GM23338 (cell line): Measurements from ENCODE around the gene TPK1. TPM values are rescaled to one million over a fixed set of nuclear protein-coding genes. Genes with fewer than 3 reads are reported as not detected.

ENCODE experiments used
- ATAC-seq: fragments of 200-7000 bp; cut with Tn5 transposase; 3 replicates; pipeline ENCODE4 v1.9.1; 2020
- DNase-seq: peaks from one replicate; pipeline ENCODE4 v3.0.0-alpha.2; 2015; ENCODE audit warnings: low spot score
- H2AFZ ChIP-seq: fragments of 200-600 bp; sonication (generic); 2 replicates; pipeline ENCODE4 v1.8.0; 2016; ENCODE audit warnings: antibody characterized with exemption, mild to moderate bottlenecking, moderate library complexity
- H3F3A ChIP-seq: fragments of 200-600 bp; sonication (generic); replicated peaks from 2 replicates; pipeline ENCODE4 v1.8.0; 2017; ENCODE audit warnings: antibody characterized with exemption, mixed run types, low read depth
- H3K27ac ChIP-seq: fragments of 200-600 bp; sonication (generic); 2 replicates; pipeline ENCODE4 v1.6.1; 2016; ENCODE audit warnings: low read depth
- H3K27me3 ChIP-seq: fragments of 200-600 bp; sonication (generic); 2 replicates; pipeline ENCODE4 v1.8.0; 2016; ENCODE audit warnings: mild to moderate bottlenecking, mixed run types, moderate library complexity; ENCODE audit not compliant: insufficient read depth
- H3K36me3 ChIP-seq: fragments of 200-600 bp; sonication (generic); 2 replicates; pipeline ENCODE4 v1.8.0; 2016; ENCODE audit warnings: mild to moderate bottlenecking; ENCODE audit not compliant: insufficient read depth
- H3K4me1 ChIP-seq: fragments of 200-600 bp; sonication (generic); 2 replicates; pipeline ENCODE4 v1.8.0; 2016; ENCODE audit warnings: mild to moderate bottlenecking, moderate library complexity; ENCODE audit not compliant: insufficient read depth
- H3K4me2 ChIP-seq: fragments of 200-600 bp; sonication (generic); 2 replicates; pipeline ENCODE4 v1.7.1; 2017; ENCODE audit warnings: mixed run types
- H3K4me3 ChIP-seq: fragments of 200-600 bp; sonication (generic); 2 replicates; pipeline ENCODE4 v1.6.1; 2016; ENCODE audit warnings: mixed run types
- H3K79me2 ChIP-seq: fragments of 200-600 bp; sonication (generic); replicated peaks from 2 replicates; pipeline ENCODE4 v1.8.0; 2017; ENCODE audit warnings: mild to moderate bottlenecking; ENCODE audit not compliant: insufficient read depth
- H3K9me2 ChIP-seq: fragments of 200-600 bp; sonication (generic); 2 replicates; pipeline ENCODE4 v1.8.0; 2017; ENCODE audit not compliant: insufficient read depth
- H4K20me1 ChIP-seq: fragments of 200-600 bp; sonication (generic); replicated peaks from 2 replicates; pipeline ENCODE4 v1.8.0; 2017; ENCODE audit warnings: mild to moderate bottlenecking; ENCODE audit not compliant: insufficient read depth
- H3K27ac Mint-ChIP-seq: 2 replicates; pipeline ENCODE4 v1.8.0; 2020; ENCODE audit warnings: inconsistent platforms, mild to moderate bottlenecking, moderate library complexity, mixed read lengths
- H3K27me3 Mint-ChIP-seq: 3 replicates; pipeline ENCODE4 v1.8.0; 2022; ENCODE audit warnings: low read depth, mild to moderate bottlenecking, moderate library complexity, mixed read lengths, inconsistent platforms; ENCODE audit not compliant: insufficient read depth, poor library complexity
- H3K36me3 Mint-ChIP-seq: 3 replicates; pipeline ENCODE4 v1.8.0; 2021; ENCODE audit warnings: low read depth, mild to moderate bottlenecking, inconsistent platforms, moderate library complexity, mixed read lengths
- H3K4me1 Mint-ChIP-seq: 3 replicates; pipeline ENCODE4 v1.8.0; 2020; ENCODE audit warnings: mild to moderate bottlenecking, inconsistent platforms, mixed read lengths
- H3K4me3 Mint-ChIP-seq: 3 replicates; pipeline ENCODE4 v1.8.0; 2021; ENCODE audit warnings: moderate library complexity, mild to moderate bottlenecking, inconsistent platforms, mixed read lengths
- H3K9me3 Mint-ChIP-seq: 3 replicates; pipeline ENCODE4 v1.8.0; 2020; ENCODE audit warnings: moderate library complexity, mild to moderate bottlenecking, inconsistent platforms, mixed read lengths
- CREB1 ChIP-seq: fragments of 250-450 bp; sonication (Bioruptor Pico); IDR thresholded peaks from 2 replicates; pipeline ENCODE4 v1.5.0; 2020; ENCODE audit warnings: low read depth, mild to moderate bottlenecking, moderate library complexity
- CTCF ChIP-seq, 2 experiments: fragments of 200-600 bp in 1 of 2; sonication (generic) in 1 of 2; conservative IDR thresholded peaks; 2 replicates each; pipeline versions ENCODE4 v1.5.1 to v1.6.1; 2016 to 2017; ENCODE audit warnings: antibody characterized with exemption in 2 of 2, low read depth in 2 of 2, mild to moderate bottlenecking in 2 of 2, moderate library complexity in 1 of 2
- ETS1 ChIP-seq: IDR thresholded peaks from 2 replicates; pipeline ENCODE4 v1.6.1; 2016; ENCODE audit warnings: antibody characterized with exemption
- JUNB ChIP-seq: IDR thresholded peaks from one replicate; pipeline ENCODE4 v1.6.1; 2016; ENCODE audit warnings: antibody characterized with exemption; ENCODE audit not compliant: unreplicated experiment
- REST ChIP-seq: IDR thresholded peaks from one replicate; pipeline ENCODE4 v1.6.1; 2018; ENCODE audit warnings: antibody characterized with exemption; ENCODE audit not compliant: unreplicated experiment
- ZNF114 ChIP-seq: fragments of 250-450 bp; sonication (Bioruptor Pico); IDR thresholded peaks from 2 replicates; pipeline ENCODE4 v1.5.0; 2020; ENCODE audit warnings: mild to moderate bottlenecking, moderate library complexity
- ZNF331 ChIP-seq: fragments of 250-450 bp; sonication (Bioruptor Pico); IDR thresholded peaks from 2 replicates; pipeline ENCODE4 v1.5.0; 2020; ENCODE audit warnings: low read depth, mild to moderate bottlenecking, moderate library complexity
- polyA plus RNA-seq: library from polyadenylated mRNA; unstranded; fragments of >200 nt; fragmentation: Nextera tagmentation; extraction: Ambion mirVana; gene quantifications from 2 replicates; pipeline ENCODE4 v1.2.1, GENCODE V29; 2016
- total RNA-seq: library from RNA; depleted of rRNA; stranded (reverse); fragments of >200 nt; shearing (Covaris generic); gene quantifications from 2 replicates; pipeline ENCODE4 v1.2.3, GENCODE V29; 2014

The TPK1 gene
- total and polyA plus RNA-seq, 2 experiments from 2014 or later, result 2.6 to 2.9 TPM

- TF ChIP-seq REST, result no peak
Observed at GRCh38 chr7:144650439-144650838, 185.4 kb downstream of the TPK1 start (continued).

- H3K36me3 Mint-ChIP-seq, result peaks cover 19% of the 10 kb centered on the region
- Histone ChIP-seq H3K4me2 (no peak overlapping the region), H3K36me3 (peaks cover 7% of the 10 kb centered on the region; the same call in 1 of the 2 replicates), H3K9me2 (no peaks in the 10 kb centered on the region), H3K27ac (no peak overlapping the region), H3K79me2 (no peaks in the 10 kb centered on the region), H2AFZ (no peak overlapping the region), H3K4me3 (no peak overlapping the region), H3F3A (no peaks in the 10 kb centered on the region), H3K4me1 (peaks cover 2% of the 10 kb centered on the region; the same call in 1 of the 2 replicates), H3K27me3 (no peaks in the 10 kb centered on the region), H4K20me1 (no peaks in the 10 kb centered on the region)
- ATAC-seq (no peak), DNase-seq (no peak)
- TF ChIP-seq ZNF331 (CRISPR knock-in tag) (no peak), CREB1 (CRISPR knock-in tag) (no peak), JUNB (no peak), ZNF114 (CRISPR knock-in tag) (no peak)
- no peaks in the 10 kb centered on the region for H3K4me1 Mint-ChIP-seq
- H3K27ac Mint-ChIP-seq, result no peak overlapping the region
- H3K27me3 Mint-ChIP-seq, result no peaks in the 10 kb centered on the region
- no peak overlapping the region for H3K4me3 Mint-ChIP-seq
- H3K9me3 Mint-ChIP-seq, result peaks cover 33% of the 10 kb centered on the region
Observed at GRCh38 chr7:144649120-144649519, 186.7 kb downstream of the TPK1 start.

GRCh38 chr7:144641389-144642044 is 194.3 kb downstream of the TPK1 start:
- Histone ChIP-seq H3F3A (no peaks in the 10 kb centered on the region), H3K4me2 (no peak overlapping the region)

More at GRCh38 chr7:144641389-144642044, 194.3 kb downstream of the TPK1 start:
- DNase-seq, result no peak
- Histone ChIP-seq H3K36me3 (no peaks in the 10 kb centered on the region), H3K4me1 (peaks cover 8% of the 10 kb centered on the region; the same call in 1 of the 2 replicates), H3K79me2 (no peaks in the 10 kb centered on the region), H3K27me3 (no peaks in the 10 kb centered on the region), H3K9me2 (no peaks in the 10 kb centered on the region), H3K27ac (no peak overlapping the region), H4K20me1 (no peaks in the 10 kb centered on the region), H3K4me3 (no peak overlapping the region), H2AFZ (no peak overlapping the region)
- peak; percentile 84 for ATAC-seq
- no peak overlapping the region for H3K4me3 Mint-ChIP-seq
- peaks cover 10% of the 10 kb centered on the region for H3K4me1 Mint-ChIP-seq
- no peaks in the 10 kb centered on the region for H3K36me3 Mint-ChIP-seq
- no peaks in the 10 kb centered on the region for H3K9me3 Mint-ChIP-seq
- peaks cover 2% of the 10 kb centered on the region for H3K27me3 Mint-ChIP-seq
- TF ChIP-seq ZNF114 (CRISPR knock-in tag) (no peak), ETS1 (no peak), CTCF (conservative IDR thresholded peaks at IDR 0.05; ENCODE audit: low read depth in 2 of 2) (no peak)
- no peak overlapping the region for H3K27ac Mint-ChIP-seq
